HG03520 (cell line): ENCODE measurements around the gene FNTB.

ENCODE experiments used
- ATAC-seq: cut with Tn5 transposase; IDR thresholded peaks from one replicate; pipeline ENCODE4 v1.9.1; 2021; ENCODE audit warnings: mild to moderate bottlenecking, moderate library complexity; ENCODE audit not compliant: unreplicated experiment

The FNTB gene

GRCh38 chr14:65110525-65110924 lies 123.8 kb downstream of the FNTB start:
- no peak for ATAC-seq
